SHP77 (cell line): ENCODE results near the gene MCOLN3.
"Not testable (repeated sequence)": the region's sequence is repeated elsewhere in the genome, so short reads cannot be mapped to it uniquely, and the experiment has no call there.

Experiments used
- DNase-seq, 2 experiments: peaks; one replicate each; lab custom pipeline; 2025; lab: John Stamatoyannopoulos, UW

Gene MCOLN3

GRCh38 chr1:85049735-85050166 lies 1.5 kb upstream of the MCOLN3 start:
- DNase-seq = no peak

GRCh38 chr1:85047472-85048295 lies 616 bp downstream of the MCOLN3 start:
- no peak for DNase-seq

- no peak for DNase-seq
Measured at GRCh38 chr1:85047144-85047471, 1.2 kb downstream of the MCOLN3 start.

GRCh38 chr1:85042413-85042812 lies 5.9 kb downstream of the MCOLN3 start:
- DNase-seq = no peak

- DNase-seq = no peak
Measured at GRCh38 chr1:85041793-85042192, 6.5 kb downstream of the MCOLN3 start.

DNA sequence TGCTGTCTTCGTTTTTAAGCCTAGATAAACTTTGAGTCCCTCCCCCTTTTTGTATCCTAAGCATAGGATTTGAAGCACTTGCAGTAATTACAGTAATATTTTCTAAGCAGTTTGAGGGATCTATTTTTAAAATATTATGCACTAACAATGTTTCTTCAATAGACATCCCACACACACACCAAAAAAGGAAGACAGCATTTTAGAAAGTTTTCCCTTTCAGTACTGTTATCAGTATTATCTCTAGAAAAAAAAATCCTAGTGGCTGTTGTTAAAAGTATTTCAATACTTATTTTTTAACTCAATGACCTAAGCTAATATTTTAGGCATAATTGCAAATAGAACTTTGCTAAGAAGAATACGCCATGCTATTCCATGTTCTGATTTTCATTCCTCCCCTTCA lies 15.1 kb downstream of the MCOLN3 start:
- no peak for DNase-seq

GRCh38 chr1:85030536-85030935 lies 17.8 kb downstream of the MCOLN3 start:
- no peak for DNase-seq

DNA sequence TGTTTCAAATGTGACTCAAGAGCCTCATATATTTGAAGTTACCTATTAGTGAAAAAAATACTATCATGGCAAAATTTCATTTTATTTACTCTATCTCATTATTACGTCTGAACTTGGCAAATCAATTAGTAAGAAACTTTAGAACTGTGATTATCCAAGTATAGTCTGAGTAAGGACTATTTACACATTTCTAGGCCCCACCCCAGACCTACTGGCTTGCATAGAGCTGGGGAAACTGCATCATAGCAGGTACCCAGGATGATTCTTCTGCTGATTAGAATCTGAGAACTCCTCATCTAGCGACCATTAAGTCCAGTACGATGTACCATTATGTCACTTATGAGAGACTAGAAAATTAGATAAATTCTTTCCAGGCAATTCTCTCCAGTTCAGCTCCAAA lies 20.1 kb downstream of the MCOLN3 start:
- DNase-seq = no peak

DNA sequence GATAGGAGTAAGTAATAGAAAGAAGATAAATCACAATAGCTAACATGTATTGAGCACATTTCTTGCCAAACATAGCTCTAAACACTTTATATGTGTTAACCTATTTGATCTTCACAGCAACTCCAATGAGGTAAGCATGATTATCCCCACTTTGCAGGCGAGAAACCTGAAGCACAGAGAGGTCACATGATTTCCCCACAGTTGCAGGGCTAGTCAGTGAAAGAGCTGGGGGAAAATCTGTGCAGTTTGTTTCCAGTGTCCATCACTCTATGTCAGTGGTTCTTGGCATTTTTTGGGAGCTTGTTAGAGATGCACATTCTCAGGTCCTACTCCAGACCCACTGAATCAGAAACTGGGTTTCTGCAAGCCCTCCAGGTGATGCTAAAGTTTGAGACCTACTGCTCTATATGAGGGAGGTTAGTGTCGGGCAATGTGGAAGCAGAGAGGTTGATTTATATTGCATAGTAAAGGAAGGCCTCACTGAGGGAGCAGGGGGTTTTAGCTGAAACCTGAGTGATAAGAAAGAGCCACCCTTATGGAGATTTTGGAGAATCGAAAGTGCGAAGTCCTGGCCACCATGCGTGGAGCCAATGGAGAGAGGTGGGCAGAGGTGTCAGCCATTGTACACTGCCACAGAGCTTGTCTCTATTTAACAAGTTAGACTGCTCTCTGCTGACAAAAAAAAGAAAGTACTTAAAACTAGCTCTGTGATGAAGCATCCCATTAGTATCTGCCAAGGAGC lies 20.9 kb downstream of the MCOLN3 start:
- no peak for DNase-seq

GRCh38 chr1:85025940-85026339 lies 22.4 kb downstream of the MCOLN3 start:
- DNase-seq = no peak

DNA sequence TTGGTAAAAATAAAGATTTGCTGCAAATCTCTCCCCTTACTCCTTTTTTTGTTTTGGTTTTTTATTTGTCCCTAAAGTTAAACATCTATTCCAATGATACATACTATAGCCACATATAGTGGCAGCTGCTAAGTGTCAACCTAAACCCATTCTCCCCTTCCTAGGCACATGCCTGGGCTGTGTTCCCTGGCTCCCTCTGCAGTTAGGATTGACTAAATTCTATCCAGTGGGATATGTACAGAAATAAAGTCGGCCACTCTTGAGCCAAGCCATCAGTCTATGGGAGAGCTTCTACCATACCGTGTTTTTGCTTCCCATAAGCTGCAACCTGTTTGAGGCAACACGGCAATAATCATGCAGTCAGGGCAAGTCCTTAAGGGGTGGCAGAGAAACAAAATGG lies 23.6 kb downstream of the MCOLN3 start:
- DNase-seq = no peak

DNA sequence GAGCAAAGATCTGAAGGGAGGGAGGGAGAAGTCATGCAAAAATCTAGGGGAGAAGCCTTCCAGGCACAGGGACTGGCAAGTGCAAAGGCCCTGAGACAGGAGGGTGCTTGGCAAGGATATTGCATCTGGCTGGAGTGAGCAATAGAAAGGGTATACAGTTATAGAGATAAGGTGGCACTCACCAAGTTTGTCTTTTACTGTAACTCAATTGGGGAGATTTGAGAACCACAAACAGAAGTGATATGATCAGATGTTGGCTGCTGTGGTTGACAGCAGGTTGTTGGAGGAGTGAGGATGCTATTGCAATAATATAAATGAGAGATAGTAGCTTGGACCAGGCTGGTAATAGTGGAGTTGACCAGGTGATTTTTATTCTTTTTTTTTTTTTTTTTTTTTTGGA lies 25.6 kb downstream of the MCOLN3 start:
- no peak for DNase-seq

- DNase-seq = no peak
Measured at GRCh38 chr1:85019994-85020393, 28.3 kb downstream of the MCOLN3 start.

DNA sequence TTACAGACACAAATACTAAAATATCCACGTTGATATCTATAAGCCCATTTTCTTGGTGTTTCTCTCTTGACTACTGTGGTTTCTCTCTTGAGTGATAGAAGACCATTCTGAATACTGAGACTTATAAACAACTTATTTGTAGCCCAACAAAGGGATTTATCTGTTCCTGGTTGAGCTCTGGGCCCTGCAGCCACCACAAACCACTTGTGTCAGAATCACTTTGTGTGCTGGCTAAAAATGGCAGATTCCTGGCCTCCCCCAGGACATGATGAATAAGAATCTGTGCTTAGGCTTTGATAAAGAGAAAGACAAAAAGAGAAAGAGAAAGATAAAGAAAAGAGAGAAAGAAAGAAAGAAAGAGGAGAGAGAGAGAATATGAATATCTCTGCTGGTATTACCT lies 32.5 kb downstream of the MCOLN3 start:
- DNase-seq = no peak

DNA sequence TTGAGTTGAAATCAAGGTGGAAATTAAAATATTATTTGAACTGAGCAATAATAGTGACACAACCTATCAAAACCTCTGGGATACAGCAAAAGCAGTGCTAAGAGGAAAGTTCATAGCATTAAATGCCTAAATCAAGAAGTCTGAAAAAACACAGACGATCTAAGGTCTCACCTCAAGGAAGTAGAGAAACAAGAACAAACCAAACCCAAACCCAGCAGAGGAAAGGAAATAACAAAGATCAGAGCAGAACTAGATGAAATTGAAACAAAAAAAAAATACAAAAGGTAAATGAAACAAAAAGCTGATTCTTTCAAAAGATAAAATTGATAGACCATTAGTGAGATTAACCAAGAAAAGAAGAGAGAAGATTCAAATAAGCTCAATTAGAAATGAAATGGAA lies 42.7 kb downstream of the MCOLN3 start:
- DNase-seq = not testable (repeated sequence)

GRCh38 chr1:85001742-85002141 lies 46.6 kb downstream of the MCOLN3 start:
- no peak for DNase-seq

DNA sequence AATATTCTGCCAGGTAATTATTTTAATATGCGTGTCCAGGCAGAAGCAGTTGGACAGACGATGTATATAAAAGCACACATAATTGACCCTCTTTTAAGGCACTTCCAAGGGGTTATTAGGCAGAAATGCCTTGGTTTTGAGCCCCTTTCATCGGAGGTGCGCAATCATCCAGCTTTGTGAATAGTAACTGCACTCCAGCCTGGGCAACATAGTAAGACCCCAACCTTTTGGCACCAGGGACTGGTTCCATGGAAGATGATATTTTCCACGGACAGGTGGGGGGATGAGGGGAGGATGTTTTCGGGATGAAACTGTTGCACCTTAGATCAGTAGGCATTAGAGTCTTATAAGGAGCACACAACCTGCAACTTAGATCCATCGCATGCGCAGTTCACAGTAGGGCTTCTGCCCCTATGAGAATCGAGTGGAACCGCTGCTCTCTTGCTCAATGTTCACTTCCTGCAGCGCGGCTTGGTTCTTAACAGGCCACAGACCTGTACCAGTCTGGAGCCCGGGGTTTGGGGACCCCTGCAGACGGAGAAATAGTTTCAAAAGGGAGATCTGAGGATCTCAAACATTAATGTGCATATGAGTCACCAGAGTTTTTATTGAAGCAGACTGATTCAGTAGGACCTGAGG lies 49.5 kb downstream of the MCOLN3 start:
- no peak for DNase-seq

DNA sequence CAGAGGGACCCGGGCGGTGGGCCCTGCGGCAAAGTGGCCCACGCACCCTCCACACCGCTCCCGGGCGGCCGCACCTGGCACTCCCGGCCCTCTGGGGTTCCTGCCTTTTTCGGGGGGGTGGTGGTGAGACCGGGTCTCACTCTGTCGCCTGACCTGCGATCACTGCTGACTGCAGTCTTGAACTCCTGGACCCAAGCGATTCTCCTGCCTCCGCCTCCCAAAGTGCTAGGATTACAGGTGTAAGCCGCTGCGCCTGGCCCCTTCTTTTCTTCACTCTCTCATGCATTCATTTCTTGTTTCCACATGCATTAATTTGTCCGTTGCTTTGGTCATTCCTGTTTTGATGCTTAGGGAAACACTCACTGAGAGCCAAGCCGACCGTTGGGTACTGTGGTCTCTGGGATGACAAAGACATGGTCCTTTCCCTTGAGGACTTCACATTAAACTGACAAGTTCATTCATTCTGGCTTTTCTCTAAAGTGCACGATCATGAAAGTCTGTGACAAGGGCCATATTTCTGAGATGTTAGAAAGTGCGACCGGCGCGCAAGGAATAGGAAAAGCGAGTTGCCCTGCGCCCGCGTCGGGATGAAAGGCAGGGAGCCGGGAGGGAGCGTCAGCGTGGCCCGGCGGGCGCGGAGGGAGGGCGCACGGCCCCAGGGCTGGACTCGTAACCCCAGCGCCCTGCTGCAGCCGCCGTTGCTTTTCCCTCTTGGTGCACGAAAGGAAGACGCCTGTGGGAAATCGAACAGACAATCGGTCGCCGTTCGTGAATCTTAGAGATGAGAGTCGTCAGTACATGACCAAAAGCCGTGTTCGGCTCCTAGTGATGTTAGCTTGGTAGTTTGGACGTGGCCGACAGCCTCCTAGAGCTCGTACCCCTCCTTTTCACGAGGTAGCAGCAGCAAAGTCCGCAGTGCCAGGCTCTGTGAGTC lies 50.4 kb downstream of the MCOLN3 start:
- no peak for DNase-seq

GRCh38 chr1:84996846-84997666 lies 51.2 kb downstream of the MCOLN3 start, which contains the start of gene MCOLN2:
MCOLN2 (minus strand) TSS chr1:84997113; CDS start chr1:84996872, 241 bp downstream.
- DNase-seq = no peak

- DNase-seq = no peak
Measured at GRCh38 chr1:84995484-84996334, 52.6 kb downstream of the MCOLN3 start.
